ENCODE results near the gene DCAF8L2. TPM values are rescaled to one million over a fixed set of nuclear protein-coding genes. Genes with fewer than 3 reads are reported as not detected.

Gene DCAF8L2
- polyA plus RNA-seq, 6 donors from 2014 or later: not detected

Other genes starting within 250 kb of the DCAF8L2 start
- gene PPP4R3C, start 127.0 kb upstream of the DCAF8L2 start, polyA plus RNA-seq (ENCODE audit: low read depth in 6 of 6): not detected
- gene MAGEB10, start 217.6 kb downstream of the DCAF8L2 start, polyA plus RNA-seq (ENCODE audit: low read depth in 6 of 6): not detected